ENCODE measurements around the gene TNFRSF1A.

The TNFRSF1A gene

GRCh38 chr12:6322352-6322751, 19.5 kb downstream of the TNFRSF1A start:
- no peak for DNase-seq

GRCh38 chr12:6321905-6322304, 20.0 kb downstream of the TNFRSF1A start:
- no peak for DNase-seq

- no peak for DNase-seq
Observed at GRCh38 chr12:6319446-6319845, 22.4 kb downstream of the TNFRSF1A start.

- no peak for DNase-seq
Observed at GRCh38 chr12:6318440-6318879, 23.4 kb downstream of the TNFRSF1A start.

- no peak for DNase-seq
Observed at GRCh38 chr12:6317693-6318439, 24.0 kb downstream of the TNFRSF1A start.

GRCh38 chr12:6316921-6317692, 24.8 kb downstream of the TNFRSF1A start:
- no peak for DNase-seq

GRCh38 chr12:6315704-6316597, 25.9 kb downstream of the TNFRSF1A start:
- no peak for DNase-seq

GRCh38 chr12:6315184-6315583, 26.7 kb downstream of the TNFRSF1A start:
- no peak for DNase-seq

GRCh38 chr12:6314776-6315175, 27.1 kb downstream of the TNFRSF1A start:
- no peak for DNase-seq

- no peak for DNase-seq
Observed at GRCh38 chr12:6313326-6313940, 28.4 kb downstream of the TNFRSF1A start.

GRCh38 chr12:6312529-6313325, 29.1 kb downstream of the TNFRSF1A start:
- DNase-seq = no peak

GRCh38 chr12:6311822-6312528, 29.9 kb downstream of the TNFRSF1A start:
- no peak for DNase-seq

GRCh38 chr12:6310771-6311610, 30.9 kb downstream of the TNFRSF1A start:
- DNase-seq = no peak

- DNase-seq = no peak
Observed at GRCh38 chr12:6307529-6307928, 34.3 kb downstream of the TNFRSF1A start.

GRCh38 chr12:6306599-6307220, 35.2 kb downstream of the TNFRSF1A start:
- DNase-seq = no peak

GRCh38 chr12:6306151-6306550, 35.7 kb downstream of the TNFRSF1A start:
- DNase-seq = no peak

- DNase-seq = no peak
Observed at GRCh38 chr12:6303071-6303470, 38.8 kb downstream of the TNFRSF1A start.

- no peak for DNase-seq
Observed at GRCh38 chr12:6302621-6303020, 39.3 kb downstream of the TNFRSF1A start.

- DNase-seq = no peak
Observed at GRCh38 chr12:6301721-6302120, 40.2 kb downstream of the TNFRSF1A start.

GRCh38 chr12:6297170-6297569, 44.7 kb downstream of the TNFRSF1A start:
- no peak for DNase-seq
